Omental fat pad (tissue), 4 donors: Measurements from ENCODE around the gene ARHGAP9. TPM values are rescaled to one million over a fixed set of nuclear protein-coding genes. Genes with fewer than 3 reads are reported as not detected.
"Not testable (repeated sequence)": the region's sequence is repeated elsewhere in the genome, so short reads cannot be mapped to it uniquely, and the experiment has no call there.

ENCODE experiments used
- ATAC-seq: fragments of 150-250 bp; one replicate; pipeline ENCODE4 v1.9.1; 2016; ENCODE audit warnings: mild to moderate bottlenecking, moderate library complexity; ENCODE audit not compliant: low FRiP score
- DNase-seq: peaks from one replicate; pipeline ENCODE4 v3.0.0-alpha.2; 2019; ENCODE audit warnings: low spot score
- CTCF ChIP-seq, 3 donors: fragments of 450-650 bp; IDR thresholded peaks; one replicate each; pipeline ENCODE4 v1.5.1; 2016 to 2017; ENCODE audit warnings: antibody characterized with exemption in 3 of 3, mild to moderate bottlenecking in 3 of 3, moderate library complexity in 2 of 3
- small RNA-seq: library from RNA; depleted of rRNA; stranded (forward); fragments of <200 nt; gene quantifications from one replicate; pipeline ENCODE3, GENCODE V24; 2016
- total RNA-seq, 4 donors: library from RNA; depleted of rRNA; stranded (reverse); fragments of >200 nt; gene quantifications; one replicate each; pipeline ENCODE4 v1.1.0, GENCODE V29; 2016

ARHGAP9 gene
- total RNA-seq, 4 donors from 2014 or later = 13.8 to 85.6 (median 29.8) TPM

GRCh38 chr12:57430112-57430930 lies 49.3 kb downstream of the ARHGAP9 start:
- peak; percentile 83 for ATAC-seq
- no peak for TF ChIP-seq CTCF (IDR thresholded peaks at IDR 0.05)
- no peak for DNase-seq

- DNase-seq (no peak), ATAC-seq (no peak)
- TF ChIP-seq CTCF (IDR thresholded peaks at IDR 0.05) = no peak
These were observed 50.1 kb downstream of the ARHGAP9 start for GRCh38 chr12:57429473-57430111.

DNA sequence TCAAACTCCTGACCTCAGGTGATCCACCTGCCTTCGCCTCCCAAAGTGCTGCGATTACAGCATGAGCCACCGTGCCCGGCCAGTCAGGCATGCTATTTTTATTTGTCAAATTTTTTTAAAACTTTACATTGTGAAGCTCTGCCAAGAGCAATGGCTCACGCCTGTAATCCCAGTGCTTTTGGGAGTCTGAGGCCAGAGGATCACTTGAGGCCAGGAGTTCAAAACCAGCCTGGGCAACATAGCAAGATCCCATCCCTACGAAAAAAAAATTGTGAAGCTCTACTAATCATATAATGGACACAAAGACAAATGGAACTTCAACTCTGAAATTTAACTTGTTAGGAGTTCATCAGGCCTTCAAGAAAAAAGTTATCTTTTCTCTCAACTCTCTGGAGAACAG lies 50.7 kb downstream of the ARHGAP9 start:
- TF ChIP-seq CTCF (IDR thresholded peaks at IDR 0.05) = no peak
- DNase-seq (no peak), ATAC-seq (no peak)

- not testable (repeated sequence) for ATAC-seq, DNase-seq
These were observed 52.7 kb downstream of the ARHGAP9 start for GRCh38 chr12:57426948-57427347.

Small RNA genes within 50 kb of the gene (small RNA-seq; reads per million reads assigned to genes)
- gene MIR616 = not detected

Other genes starting within 250 kb of the ARHGAP9 start
- gene STAC3, start 228.7 kb downstream of the ARHGAP9 start, total RNA-seq = 1 to 10 TPM; 2.0 to 3.7 (median 2.6) TPM
- 10 to 100 TPM; 24.2 to 47.3 (median 26.7) TPM for gene R3HDM2, start 48.8 kb downstream of the ARHGAP9 start, total RNA-seq
- gene INHBC, start 45.1 kb downstream of the ARHGAP9 start, total RNA-seq = not detected
- under 1 TPM in 1 of 4 donors, not detected in 3; 0.25 TPM for gene INHBE, start 24.6 kb downstream of the ARHGAP9 start, total RNA-seq
- under 1 TPM in 3 of 4 donors, not detected in 1; 0.09 to 0.60 (median 0.19) TPM for gene GLI1, start 20.1 kb downstream of the ARHGAP9 start, total RNA-seq
- gene MARS1, start 8.2 kb upstream of the ARHGAP9 start, total RNA-seq = 100 to 1,000 TPM in 1 of 4 donors, 10 to 100 TPM in 3; 53.5 to 108 (median 58.4) TPM
- gene DDIT3, start 40.6 kb upstream of the ARHGAP9 start, total RNA-seq = 10 to 100 TPM; 31.5 to 66.6 (median 35.5) TPM
- gene MBD6, start 43.0 kb upstream of the ARHGAP9 start, total RNA-seq = 10 to 100 TPM; 11.8 to 40.2 (median 15.2) TPM
- gene DCTN2, start 67.3 kb upstream of the ARHGAP9 start, total RNA-seq = 100 to 1,000 TPM in 3 of 4 donors, 10 to 100 TPM in 1; 96.0 to 134 (median 123) TPM
- gene KIF5A, start 70.2 kb upstream of the ARHGAP9 start, total RNA-seq = under 1 TPM in 2 of 4 donors, not detected in 2; 0.09 to 0.13 TPM
- 10 to 100 TPM; 16.9 to 21.3 (median 17.6) TPM for gene PIP4K2C, start 111.3 kb upstream of the ARHGAP9 start, total RNA-seq
- 10 to 100 TPM in 3 of 4 donors, 1 to 10 TPM in 1; 8.0 to 21.7 (median 13.3) TPM for gene DTX3, start 125.0 kb upstream of the ARHGAP9 start, total RNA-seq
- 10 to 100 TPM; 14.7 to 28.8 (median 20.0) TPM for gene ARHGEF25, start 131.6 kb upstream of the ARHGAP9 start, total RNA-seq
- gene B4GALNT1, start 153.3 kb upstream of the ARHGAP9 start, total RNA-seq = 1 to 10 TPM in 2 of 4 donors, under 1 TPM in 2; 0.36 to 3.0 (median 1.0) TPM
- 100 to 1,000 TPM; 259 to 325 (median 286) TPM for gene OS9, start 214.3 kb upstream of the ARHGAP9 start, total RNA-seq